IMR-90 (cell line): ENCODE data around the gene ASB1.

ENCODE experiments used
- BHLHE40 ChIP-seq: fragments of 150-350 bp; IDR thresholded peaks from 2 replicates; pipeline ENCODE4 v1.6.1; 2016; ENCODE audit warnings: mild to moderate bottlenecking, low read depth, low read length
- CEBPB ChIP-seq: IDR thresholded peaks from 2 replicates; pipeline ENCODE4 v1.6.1; 2012; ENCODE audit warnings: low read depth, low read length, improper control_type of control experiment
- CHD1 ChIP-seq: IDR thresholded peaks from 2 replicates; pipeline ENCODE4 v1.6.1; 2012; ENCODE audit warnings: low read depth, low read length, improper control_type of control experiment
- CTCF ChIP-seq: conservative IDR thresholded peaks from 2 replicates; pipeline ENCODE4 v1.5.1; 2012; ENCODE audit warnings: mild to moderate bottlenecking, low read depth, low read length, improper control_type of control experiment
- ELK1 ChIP-seq: fragments of 150-350 bp; IDR thresholded peaks from 2 replicates; pipeline ENCODE4 v1.6.1; 2016; ENCODE audit warnings: low read depth, mild to moderate bottlenecking, low read length, moderate library complexity, borderline replicate concordance
- FOS ChIP-seq: fragments of 150-350 bp; IDR thresholded peaks from 2 replicates; pipeline ENCODE4 v1.6.1; 2016; ENCODE audit warnings: low read depth, low read length
- MAZ ChIP-seq: IDR thresholded peaks from 2 replicates; pipeline ENCODE4 v1.6.1; 2012; ENCODE audit warnings: low read depth, mild to moderate bottlenecking, low read length, improper control_type of control experiment, moderate library complexity, borderline replicate concordance
- MXI1 ChIP-seq: IDR thresholded peaks from 2 replicates; pipeline ENCODE4 v1.6.1; 2012; ENCODE audit warnings: low read depth, mild to moderate bottlenecking, low read length, moderate library complexity, borderline replicate concordance
- POLR2A ChIP-seq: IDR thresholded peaks from 2 replicates; pipeline ENCODE4 v1.6.1; 2012; ENCODE audit warnings: mild to moderate bottlenecking, low read depth, low read length
- RAD21 ChIP-seq: IDR thresholded peaks from 2 replicates; pipeline ENCODE4 v1.6.1; 2012; ENCODE audit warnings: low read length, improper control_type of control experiment
- RCOR1 ChIP-seq: IDR thresholded peaks from 2 replicates; pipeline ENCODE4 v1.6.1; 2012; ENCODE audit warnings: mild to moderate bottlenecking, low read length, improper control_type of control experiment; ENCODE audit not compliant: insufficient replicate concordance
- RFX5 ChIP-seq: IDR thresholded peaks from 2 replicates; pipeline ENCODE4 v1.8.0; 2012; ENCODE audit warnings: low read depth, mild to moderate bottlenecking, low read length, moderate library complexity
- SMC3 ChIP-seq: fragments of 150-350 bp; IDR thresholded peaks from 2 replicates; pipeline ENCODE4 v1.6.1; 2016; ENCODE audit warnings: low read depth, mild to moderate bottlenecking, antibody characterized with exemption, low read length, moderate library complexity
- USF2 ChIP-seq: fragments of 150-350 bp; IDR thresholded peaks from 2 replicates; pipeline ENCODE4 v1.6.1; 2017; ENCODE audit warnings: mild to moderate bottlenecking, antibody characterized with exemption, low read length, low read depth

GRCh38 chr2:238422285-238422684 lies 4.4 kb upstream of the ASB1 start:
- TF ChIP-seq MAZ (no peak), CTCF (no peak), POLR2A (no peak), RCOR1 (no peak), CEBPB (no peak), ELK1 (no peak), RAD21 (no peak), MXI1 (no peak), CHD1 (no peak), SMC3 (no peak), BHLHE40 (no peak), RFX5 (no peak), FOS (no peak), USF2 (no peak)
